Neuronal stem cell (in vitro differentiated cells): ENCODE results near the gene SUPT3H.

Experiments
- DNase-seq: peaks from one replicate; pipeline ENCODE4 v3.0.0-alpha.2; 2013; ENCODE audit warnings: low spot score
- H2AFZ ChIP-seq: one replicate; pipeline ENCODE4 v1.6.1; 2013; ENCODE audit warnings: mild to moderate bottlenecking, low read length, inconsistent platforms
- H2AK5ac ChIP-seq: 2 replicates; pipeline ENCODE4 v1.6.1; 2013; ENCODE audit warnings: low read depth, mild to moderate bottlenecking, inconsistent platforms, low read length, moderate library complexity, mixed read lengths
- H2BK120ac ChIP-seq: 2 replicates; pipeline ENCODE4 v1.6.1; 2013; ENCODE audit warnings: low read depth, mild to moderate bottlenecking, inconsistent platforms, low read length, moderate library complexity, mixed read lengths
- H2BK12ac ChIP-seq: one replicate; pipeline ENCODE4 v1.6.1; 2013; ENCODE audit warnings: low read length, inconsistent platforms
- H2BK15ac ChIP-seq: 2 replicates; pipeline ENCODE4 v1.6.1; 2013; ENCODE audit warnings: mild to moderate bottlenecking, low read length, inconsistent platforms, mixed read lengths
- H2BK5ac ChIP-seq: one replicate; pipeline ENCODE4 v1.6.1; 2013; ENCODE audit warnings: inconsistent platforms, mild to moderate bottlenecking, low read length, moderate library complexity
- H3K14ac ChIP-seq: one replicate; pipeline ENCODE4 v1.6.1; 2013; ENCODE audit warnings: low read length, inconsistent platforms
- H3K18ac ChIP-seq: 2 replicates; pipeline ENCODE4 v1.6.1; 2013; ENCODE audit warnings: low read length, inconsistent platforms
- H3K23ac ChIP-seq: 2 replicates; pipeline ENCODE4 v1.6.1; 2013; ENCODE audit warnings: low read depth, mild to moderate bottlenecking, mixed read lengths, low read length, inconsistent platforms; ENCODE audit not compliant: poor library complexity
- H3K27ac ChIP-seq: replicated peaks from 3 replicates; pipeline ENCODE4 v1.5.1; 2013; ENCODE audit warnings: low read length, inconsistent platforms
- H3K27me3 ChIP-seq, 3 experiments: 2 replicates each; pipeline ENCODE4 v1.6.1; 2013; ENCODE audit warnings: low read length in 3 of 3, mild to moderate bottlenecking in 2 of 3, inconsistent platforms in 1 of 3, low read depth in 1 of 3, mixed read lengths in 1 of 3, moderate library complexity in 1 of 3; ENCODE audit not compliant: control insufficient read depth in 3 of 3, insufficient read depth in 3 of 3
- H3K36me3 ChIP-seq, 2 donors: replicated peaks in 1 of 2; 2 replicates each; pipeline ENCODE4 v1.6.1; 2013; ENCODE audit warnings: low read length in 2 of 2; ENCODE audit not compliant: control insufficient read depth in 2 of 2, insufficient read depth in 2 of 2
- H3K4ac ChIP-seq: 2 replicates; pipeline ENCODE4 v1.6.1; 2013; ENCODE audit warnings: inconsistent platforms, mild to moderate bottlenecking, low read length, moderate library complexity
- H3K4me1 ChIP-seq, 2 donors: 1 replicate in 1 of 2; 2 replicates in 1 of 2; pipeline ENCODE4 v1.6.1; 2013; ENCODE audit warnings: low read length in 2 of 2, low read depth in 1 of 2; ENCODE audit not compliant: control insufficient read depth in 2 of 2, insufficient read depth in 1 of 2
- H3K4me2 ChIP-seq: one replicate; pipeline ENCODE4 v1.6.1; 2013; ENCODE audit warnings: mild to moderate bottlenecking, low read length, inconsistent platforms; ENCODE audit not compliant: insufficient read depth, poor library complexity, severe bottlenecking
- H3K4me3 ChIP-seq, 2 donors: 2 replicates each; pipeline ENCODE4 v1.5.1; 2013; ENCODE audit warnings: low read length in 2 of 2, mild to moderate bottlenecking in 2 of 2, inconsistent platforms in 1 of 2, moderate library complexity in 1 of 2
- H3K79me1 ChIP-seq: one replicate; pipeline ENCODE4 v1.6.1; 2013; ENCODE audit warnings: low read depth, mild to moderate bottlenecking, inconsistent platforms, low read length, moderate library complexity
- H3K9ac ChIP-seq: one replicate; pipeline ENCODE4 v1.6.1; 2013; ENCODE audit warnings: mild to moderate bottlenecking, low read depth, low read length, inconsistent platforms; ENCODE audit not compliant: poor library complexity
- H3K9me3 ChIP-seq, 2 donors: replicated peaks in 1 of 2; 2 replicates each; pipeline versions ENCODE3 to v1.6.1; 2013; ENCODE audit warnings: low read length in 2 of 2, mild to moderate bottlenecking in 2 of 2, inconsistent platforms in 1 of 2, low read depth in 1 of 2, mixed read lengths in 1 of 2, moderate library complexity in 1 of 2; ENCODE audit not compliant: control insufficient read depth in 2 of 2, insufficient read depth in 1 of 2
- H4K8ac ChIP-seq: one replicate; pipeline ENCODE4 v1.6.1; 2013; ENCODE audit warnings: low read depth, mild to moderate bottlenecking, inconsistent platforms, low read length, moderate library complexity
- H4K91ac ChIP-seq: one replicate; pipeline ENCODE4 v1.6.1; 2013; ENCODE audit warnings: low read length, low read depth, mild to moderate bottlenecking, inconsistent platforms; ENCODE audit not compliant: poor library complexity
- WGBS, 2 donors: extraction: QIAGEN DNeasy Blood & Tissue Kit; methylation state at CpG; one replicate each; pipeline ENCODE4 v1.1.7; 2013; ENCODE audit warnings: missing lambda C conversion rate in 2 of 2, mixed read lengths in 1 of 2; ENCODE audit not compliant: insufficient read length in 2 of 2, insufficient replicate concordance in 1 of 2; ENCODE audit errors: extremely low coverage in 2 of 2; 5-methylcytosine and 5-hydroxymethylcytosine counted together

The SUPT3H gene

DNA sequence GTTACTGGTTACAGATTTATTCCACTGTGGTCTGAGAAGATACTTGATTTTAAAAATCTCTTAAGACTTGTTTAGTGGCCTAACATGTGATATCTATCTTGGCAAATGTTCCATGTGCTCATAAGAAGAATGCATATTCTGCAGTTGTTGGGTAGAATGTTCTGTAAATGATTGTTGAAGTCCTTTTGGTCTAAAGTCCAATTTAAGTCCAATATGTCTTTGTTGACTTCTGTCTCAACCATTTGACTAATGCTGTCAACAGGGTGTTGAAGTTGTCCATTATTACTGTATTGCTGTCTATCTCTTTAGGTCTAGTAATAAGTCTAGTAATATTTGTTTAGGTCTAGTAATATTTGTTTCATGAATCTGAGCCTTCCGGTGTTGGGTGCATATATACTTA lies 437.4 kb downstream of the SUPT3H start:
- Histone ChIP-seq H3K18ac (no peak overlapping the region), H2AFZ (no peak overlapping the region), H3K9me3 (peaks cover 0 to 37% of the 10 kb centered on the region in 2 donors), H2BK12ac (no peak overlapping the region), H2AK5ac (no peak overlapping the region), H3K4me1 (no peaks in the 10 kb centered on the region), H3K79me1 (no peaks in the 10 kb centered on the region), H3K9ac (no peak overlapping the region), H4K91ac (no peak overlapping the region), H2BK5ac (no peak overlapping the region), H3K4ac (no peak overlapping the region), H3K14ac (no peak overlapping the region), H3K4me2 (no peak overlapping the region), H4K8ac (no peak overlapping the region), H3K23ac (no peak overlapping the region), H3K27me3 (no peaks in the 10 kb centered on the region), H2BK15ac (no peak overlapping the region), H2BK120ac (no peak overlapping the region), H3K4me3 (no peak overlapping the region), H3K27ac (no peak overlapping the region), H3K36me3 (no peaks in the 10 kb centered on the region)
- DNase-seq = no peak
- WGBS, 2 donors = no CpG with 5 or more reads among the region's 1 CpG

GRCh38 chr6:44935693-44936300 lies 441.9 kb downstream of the SUPT3H start:
- no peaks in the 10 kb centered on the region for H3K27me3 ChIP-seq
- H3K9me3 ChIP-seq = peaks cover 0 to 16% of the 10 kb centered on the region in 2 donors
- DNase-seq = no peak
- no peak overlapping the region for H4K91ac ChIP-seq
- H2AK5ac ChIP-seq = no peak overlapping the region
- no peak overlapping the region for H2BK15ac ChIP-seq
- no peak overlapping the region for H3K4ac ChIP-seq
- no peak overlapping the region for H2BK12ac ChIP-seq
- no peak overlapping the region for H3K27ac ChIP-seq
- H2AFZ ChIP-seq = no peak overlapping the region
- H3K79me1 ChIP-seq = no peaks in the 10 kb centered on the region
- no peak overlapping the region for H2BK120ac ChIP-seq
- no peak overlapping the region for H3K9ac ChIP-seq
- H3K4me3 ChIP-seq = no peak overlapping the region
- no peak overlapping the region for H2BK5ac ChIP-seq
- no peak overlapping the region for H3K4me2 ChIP-seq
- H3K23ac ChIP-seq = no peak overlapping the region
- no peaks in the 10 kb centered on the region for H3K36me3 ChIP-seq
- no peaks in the 10 kb centered on the region for H3K4me1 ChIP-seq
- no peak overlapping the region for H4K8ac ChIP-seq
- no peak overlapping the region for H3K18ac ChIP-seq
- no CpG with 5 or more reads among the region's 2 CpGs for WGBS, 2 donors
- no peak overlapping the region for H3K14ac ChIP-seq

- no CpG with 5 or more reads among the region's 4 CpGs for WGBS, 2 donors
Measured at GRCh38 chr6:44933108-44933507, 444.6 kb downstream of the SUPT3H start.

DNA sequence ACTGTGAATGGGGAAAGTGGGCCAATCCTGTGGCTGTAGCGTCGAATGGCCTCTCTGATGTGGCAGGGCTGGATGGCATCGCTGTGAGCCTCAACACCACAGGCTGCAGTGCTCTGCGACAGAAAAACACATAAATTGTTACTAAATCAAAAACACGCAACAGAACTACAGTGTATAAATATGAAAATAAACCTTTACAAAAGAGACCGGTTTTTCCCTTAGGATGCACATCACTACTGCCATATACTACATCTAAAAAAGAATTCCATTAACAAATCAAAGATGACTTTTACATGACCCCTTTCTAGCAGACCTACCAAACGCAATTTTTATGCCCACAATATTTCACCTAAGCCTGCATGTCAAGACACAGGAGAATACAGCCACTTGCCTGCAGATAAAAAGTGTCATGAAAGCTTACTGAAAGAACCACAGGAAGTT lies 445.1 kb downstream of the SUPT3H start:
- Histone ChIP-seq H4K8ac (no peak overlapping the region), H3K9me3 (peaks cover 0 to 4% of the 10 kb centered on the region in 2 donors), H2AFZ (no peak overlapping the region), H3K4me2 (no peak overlapping the region), H2BK15ac (no peak overlapping the region), H3K14ac (no peak overlapping the region), H3K36me3 (no peaks in the 10 kb centered on the region), H2BK12ac (no peak overlapping the region), H3K4me1 (no peaks in the 10 kb centered on the region), H3K18ac (no peak overlapping the region), H3K79me1 (no peaks in the 10 kb centered on the region), H3K9ac (no peak overlapping the region), H2BK5ac (no peak overlapping the region), H4K91ac (no peak overlapping the region), H2AK5ac (no peak overlapping the region), H3K27ac (no peak overlapping the region), H3K4ac (no peak overlapping the region), H3K4me3 (no peak overlapping the region), H2BK120ac (no peak overlapping the region), H3K27me3 (no peaks in the 10 kb centered on the region), H3K23ac (no peak overlapping the region)
- no CpG with 5 or more reads among the region's 7 CpGs for WGBS, 2 donors
- DNase-seq = no peak

More at GRCh38 chr6:44933108-44933507, 444.6 kb downstream of the SUPT3H start:
- Histone ChIP-seq H3K4ac (no peak overlapping the region), H4K91ac (no peak overlapping the region), H2BK15ac (no peak overlapping the region), H2BK120ac (no peak overlapping the region), H2AK5ac (no peak overlapping the region), H3K23ac (no peak overlapping the region), H4K8ac (no peak overlapping the region), H3K18ac (no peak overlapping the region), H3K4me3 (no peak overlapping the region), H3K14ac (no peak overlapping the region), H3K4me1 (no peaks in the 10 kb centered on the region), H3K4me2 (no peak overlapping the region), H3K79me1 (no peaks in the 10 kb centered on the region), H2BK5ac (no peak overlapping the region), H3K9ac (no peak overlapping the region), H3K27me3 (no peaks in the 10 kb centered on the region), H2BK12ac (no peak overlapping the region), H2AFZ (no peak overlapping the region), H3K9me3 (peaks cover 0 to 4% of the 10 kb centered on the region in 2 donors), H3K27ac (no peak overlapping the region), H3K36me3 (no peaks in the 10 kb centered on the region)
- no peak for DNase-seq
